ENCODE results near the gene MACROD2. TPM values are rescaled to one million over a fixed set of nuclear protein-coding genes. Genes with fewer than 3 reads are reported as not detected.
A peak's percentile ranks its signal among the peaks of the same experiment; 100 is the strongest.

The MACROD2 gene
- total RNA-seq, 1 experiment from 2014 or later = 1.6 TPM

DNA sequence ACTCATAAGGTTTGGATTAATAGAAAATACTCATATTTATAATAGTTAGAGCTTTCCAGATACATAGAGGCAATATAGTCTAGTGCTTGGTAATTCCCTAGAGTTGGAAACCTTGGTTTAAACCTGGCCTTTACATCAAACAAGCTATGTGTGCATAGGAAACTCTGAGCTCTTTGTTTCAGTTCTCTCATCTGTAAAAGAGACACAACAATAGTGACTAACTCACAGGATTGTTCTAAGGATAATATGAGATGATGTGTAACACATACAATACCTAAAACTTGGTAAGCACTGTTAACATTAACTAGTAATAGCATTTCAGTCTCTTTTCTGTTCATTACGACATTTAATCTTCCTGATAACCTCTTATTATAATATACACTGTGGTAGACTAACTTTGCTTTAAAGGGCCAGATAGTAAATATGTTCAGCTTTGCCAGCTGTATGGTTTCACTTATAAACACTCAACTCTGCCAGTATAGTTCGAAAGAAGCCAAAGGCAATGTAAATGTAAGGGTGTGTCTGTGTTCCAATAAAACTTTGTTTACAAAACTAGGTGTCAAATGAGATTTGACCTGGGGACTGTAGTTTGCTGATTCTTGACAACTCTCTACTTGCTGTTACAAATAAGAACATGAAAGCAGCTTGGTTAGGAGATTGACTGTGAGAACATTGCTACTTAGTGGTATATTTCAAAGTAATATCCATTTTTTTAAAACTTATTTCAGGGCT is 712.7 kb downstream of the MACROD2 start:
- Histone ChIP-seq H4K8ac (replicated peaks; ENCODE audit: insufficient read length, low read depth, low read length) (no peak overlapping the region), H3T11ph (ENCODE audit: low read length) (no peak overlapping the region), H3K79me1 (ENCODE audit: insufficient read depth, low read depth, low read length, poor library complexity, severe bottlenecking) (no peaks in the 10 kb centered on the region), H3K79me2 (ENCODE audit: insufficient read depth, low read length) (no peaks in the 10 kb centered on the region), H2BK15ac (ENCODE audit: low read depth, low read length) (no peak overlapping the region), H3K23me2 (ENCODE audit: insufficient read length, low read depth, low read length, poor library complexity, severe bottlenecking) (no peaks in the 10 kb centered on the region), H3K9me3 (ENCODE audit: control insufficient read depth, low read depth, low read length) (no peaks in the 10 kb centered on the region), H4K5ac (ENCODE audit: insufficient read length, low read depth, low read length) (no peak overlapping the region), H3K4ac (ENCODE audit: low read depth, low read length) (no peak overlapping the region), H2BK12ac (ENCODE audit: insufficient read length, low read depth, low read length) (no peak overlapping the region), H3K4me1 (ENCODE audit: insufficient read depth, low read length) (no peaks in the 10 kb centered on the region; the same call in 1 of the 2 replicates), H2BK5ac (ENCODE audit: insufficient read length, low read length) (no peak overlapping the region), H4K91ac (ENCODE audit: insufficient read length, low read depth, low read length) (no peak overlapping the region), H2AFZ (ENCODE audit: low read length) (no peak overlapping the region), H3K14ac (ENCODE audit: insufficient read depth, low read length) (no peak overlapping the region), H2BK20ac (ENCODE audit: low read depth, low read length, poor library complexity, severe bottlenecking) (no peak overlapping the region), H4K20me1 (ENCODE audit: control insufficient read depth, insufficient read depth, insufficient read length) (no peaks in the 10 kb centered on the region), H3K56ac (ENCODE audit: insufficient read length, low read depth, low read length) (no peak overlapping the region), H3K9ac (ENCODE audit: extremely low read depth, insufficient read length, low read length) (no peak overlapping the region), H3K4me2 (ENCODE audit: insufficient read depth, insufficient read length, low read length) (no peak overlapping the region), H3K27me3 (ENCODE audit: insufficient read depth, low read length) (no peaks in the 10 kb centered on the region), H3K18ac (ENCODE audit: insufficient read length, low read depth, low read length) (no peak overlapping the region), H3K23ac (ENCODE audit: insufficient read length, low read depth, low read length) (no peak overlapping the region), H2BK120ac (ENCODE audit: low read depth, low read length, poor library complexity, severe bottlenecking) (no peak overlapping the region), H2AK5ac (ENCODE audit: insufficient read length, low read length) (no peak overlapping the region), H3K27ac (ENCODE audit: insufficient read length, low read depth, low read length) (no peak overlapping the region)
- Mint-ChIP-seq H3K27me3 (ENCODE audit: low read depth) (no peaks in the 10 kb centered on the region), H3K4me1 (peaks cover 41 to 45% of the 10 kb centered on the region in 2 experiments), H3K36me3 (ENCODE audit: insufficient read depth in 1 of 3, low read depth in 3 of 3) (no peaks in the 10 kb centered on the region), H3K27ac (peak overlapping the region in 1 of 3 experiments; percentile 42; a peak in 1 of 7 replicates), H3K4me3 (no peak overlapping the region), H3K9me3 (no peaks in the 10 kb centered on the region)
- WGBS (ENCODE audit: extremely low coverage, insufficient read length, low lambda C conversion rate) = no CpG with 5 or more reads among the region's 2 CpGs
- no peak for DNase-seq
- TF ChIP-seq, protein P1, sequence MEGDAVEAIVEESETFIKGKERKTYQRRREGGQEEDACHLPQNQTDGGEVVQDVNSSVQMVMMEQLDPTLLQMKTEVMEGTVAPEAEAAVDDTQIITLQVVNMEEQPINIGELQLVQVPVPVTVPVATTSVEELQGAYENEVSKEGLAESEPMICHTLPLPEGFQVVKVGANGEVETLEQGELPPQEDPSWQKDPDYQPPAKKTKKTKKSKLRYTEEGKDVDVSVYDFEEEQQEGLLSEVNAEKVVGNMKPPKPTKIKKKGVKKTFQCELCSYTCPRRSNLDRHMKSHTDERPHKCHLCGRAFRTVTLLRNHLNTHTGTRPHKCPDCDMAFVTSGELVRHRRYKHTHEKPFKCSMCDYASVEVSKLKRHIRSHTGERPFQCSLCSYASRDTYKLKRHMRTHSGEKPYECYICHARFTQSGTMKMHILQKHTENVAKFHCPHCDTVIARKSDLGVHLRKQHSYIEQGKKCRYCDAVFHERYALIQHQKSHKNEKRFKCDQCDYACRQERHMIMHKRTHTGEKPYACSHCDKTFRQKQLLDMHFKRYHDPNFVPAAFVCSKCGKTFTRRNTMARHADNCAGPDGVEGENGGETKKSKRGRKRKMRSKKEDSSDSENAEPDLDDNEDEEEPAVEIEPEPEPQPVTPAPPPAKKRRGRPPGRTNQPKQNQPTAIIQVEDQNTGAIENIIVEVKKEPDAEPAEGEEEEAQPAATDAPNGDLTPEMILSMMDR (conservative IDR thresholded peaks at IDR 0.05) = no peak

Data from H9 (cell line).